Urinary bladder (tissue), 4 donors: ENCODE measurements around the gene GLRX. TPM values are rescaled to one million over a fixed set of nuclear protein-coding genes. Genes with fewer than 3 reads are reported as not detected.
"Not testable (repeated sequence)": the region's sequence is repeated elsewhere in the genome, so short reads cannot be mapped to it uniquely, and the experiment has no call there.

Source experiments
- DNase-seq: peaks from one replicate; pipeline ENCODE4 v3.0.0-alpha.2; 2015; ENCODE audit errors: extremely low spot score
- H3K27ac ChIP-seq: one replicate; pipeline ENCODE4 v1.5.1; 2013; ENCODE audit warnings: low read depth, mild to moderate bottlenecking, moderate library complexity
- H3K36me3 ChIP-seq: one replicate; pipeline ENCODE4 v1.6.1; 2013; ENCODE audit warnings: mild to moderate bottlenecking, moderate library complexity; ENCODE audit not compliant: insufficient read depth
- H3K4me1 ChIP-seq: one replicate; pipeline ENCODE4 v1.6.1; 2013; ENCODE audit warnings: mild to moderate bottlenecking, moderate library complexity; ENCODE audit not compliant: insufficient read depth
- H3K4me3 ChIP-seq: one replicate; pipeline ENCODE4 v1.5.1; 2013; ENCODE audit warnings: low read depth, low read length
- WGBS: extraction: QIAGEN DNeasy Blood & Tissue Kit; methylation state at CpG from one replicate; pipeline ENCODE4 v1.1.7; 2013; 5-methylcytosine and 5-hydroxymethylcytosine counted together
- polyA plus RNA-seq: library from polyadenylated mRNA; stranded (reverse); fragments of 200-250 nt; gene quantifications from one replicate; pipeline ENCODE4 v1.2.3, GENCODE V29; 2013
- total RNA-seq: library from RNA; depleted of rRNA; stranded (reverse); fragments of >200 nt; gene quantifications from one replicate; pipeline ENCODE4 v1.2.3, GENCODE V29; 2014
- donor health status: healthy with polysubstance abuse.
- donor health status: healthy.

GLRX gene
- total and polyA plus RNA-seq, 2 donors: 23.5 to 61.1 TPM

DNA sequence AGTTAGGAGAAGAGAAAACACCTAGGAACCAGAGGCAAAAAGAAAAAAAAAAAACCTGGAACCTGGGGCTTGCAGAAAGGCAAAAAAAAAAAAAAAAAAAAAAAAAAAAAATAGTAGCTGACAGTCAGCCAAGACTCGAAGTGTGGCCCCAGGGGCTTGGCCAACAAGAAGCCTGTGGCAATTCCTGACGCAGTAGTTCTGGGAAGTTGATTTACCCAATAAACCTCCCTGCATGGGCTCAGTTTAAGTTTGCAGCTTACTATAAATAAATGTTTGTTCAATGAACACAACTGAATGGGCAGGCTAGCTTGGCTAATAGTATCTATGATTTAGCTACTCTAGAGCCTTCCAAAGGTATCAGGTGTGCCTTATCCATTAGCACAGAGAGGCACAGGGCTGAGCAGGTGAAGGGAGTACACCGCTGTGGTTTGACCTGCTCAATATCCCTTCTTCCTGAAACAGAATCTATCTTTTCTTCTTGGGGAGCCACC is 21.3 kb upstream of the GLRX start:
- 63% methylated on average over 3 of the region's 3 CpGs for WGBS
- no peak overlapping the region for H3K27ac ChIP-seq
- DNase-seq: no peak
- H3K36me3 ChIP-seq: no peaks in the 10 kb centered on the region
- H3K4me3 ChIP-seq: no peak overlapping the region
- peaks cover 1% of the 10 kb centered on the region for H3K4me1 ChIP-seq

DNA sequence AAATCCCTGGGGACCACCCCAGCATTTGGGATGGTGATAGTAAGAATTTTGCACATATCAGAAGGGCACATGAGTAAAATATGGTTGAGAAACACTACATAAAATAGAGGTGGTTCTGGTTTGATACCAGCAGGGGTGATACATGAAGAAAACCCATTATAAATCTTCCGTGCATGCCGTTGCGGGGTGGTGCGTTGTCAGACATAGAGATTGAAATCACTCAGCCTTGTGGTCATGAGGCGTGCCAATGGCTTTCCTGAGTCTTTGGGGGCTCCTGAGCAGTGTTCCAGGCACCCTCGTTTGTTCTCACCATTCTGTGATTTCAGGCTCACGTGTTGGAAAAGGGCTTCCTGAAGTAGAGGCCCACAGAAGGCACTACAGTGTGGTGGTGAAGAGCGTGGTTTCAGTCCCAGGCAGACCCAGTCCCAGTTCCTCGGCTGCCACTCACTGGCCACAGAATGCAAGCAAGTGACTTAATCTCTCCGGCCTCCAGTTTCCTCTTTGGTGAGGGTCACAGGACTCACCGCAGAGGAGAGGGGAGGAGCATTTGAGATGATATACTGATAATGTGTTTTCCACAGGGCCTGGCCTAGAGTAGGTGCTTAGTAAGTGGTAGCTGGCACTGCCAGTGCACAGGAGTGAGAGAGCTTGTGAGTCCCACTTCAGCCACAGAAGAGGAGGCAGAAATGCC is 20.5 kb upstream of the GLRX start:
- DNase-seq: no peak
- H3K27ac ChIP-seq: no peak overlapping the region
- H3K4me3 ChIP-seq: no peak overlapping the region
- peaks cover 1% of the 10 kb centered on the region for H3K4me1 ChIP-seq
- H3K36me3 ChIP-seq: no peaks in the 10 kb centered on the region
- WGBS: 63% methylated on average over 11 of the region's 11 CpGs

DNA sequence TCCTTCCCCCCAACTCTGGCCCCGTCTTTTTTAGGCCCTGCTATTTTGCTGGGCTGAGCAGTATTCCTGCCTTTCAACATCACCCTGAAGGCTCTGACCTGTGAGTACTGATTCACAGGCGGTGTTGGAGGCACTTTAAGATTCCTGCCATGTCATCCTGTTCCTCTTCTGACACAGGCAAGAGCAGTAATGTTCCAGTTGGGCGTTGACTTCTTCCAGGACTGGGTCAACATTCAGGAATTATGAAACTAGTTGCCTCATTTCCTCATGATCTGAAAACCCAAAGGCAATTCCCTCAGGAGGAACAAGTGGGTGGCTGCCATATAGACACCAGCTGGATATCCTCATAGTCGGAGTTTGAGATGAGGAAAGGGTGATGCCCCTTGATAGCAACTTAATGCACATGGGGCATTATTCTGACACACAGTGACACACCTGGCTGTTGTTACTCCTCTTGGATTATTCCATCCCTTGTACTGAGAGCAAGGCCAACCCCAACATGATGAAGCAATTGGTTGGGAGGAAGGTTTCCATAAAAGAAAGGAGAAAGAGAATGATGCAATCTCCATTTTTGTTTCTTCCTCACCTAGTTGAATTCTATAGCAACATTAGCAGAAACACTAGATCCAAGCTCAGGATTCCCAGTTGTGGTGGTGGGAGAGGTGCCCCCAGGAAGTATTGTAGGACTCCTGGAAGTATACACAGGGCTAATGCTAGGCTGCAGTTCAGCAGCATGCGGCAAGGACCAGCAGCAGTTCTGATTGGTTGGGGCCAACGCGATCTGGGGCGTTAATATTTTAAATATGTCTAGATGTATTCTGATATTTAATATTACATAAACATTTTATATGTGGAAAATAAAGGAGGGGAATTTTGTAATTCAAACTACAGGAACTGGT is 19.6 kb upstream of the GLRX start:
- H3K4me3 ChIP-seq: no peak overlapping the region
- DNase-seq: no peak
- 91% methylated on average over 8 of the region's 8 CpGs for WGBS
- H3K36me3 ChIP-seq: no peaks in the 10 kb centered on the region
- peaks cover 1% of the 10 kb centered on the region for H3K4me1 ChIP-seq
- no peak overlapping the region for H3K27ac ChIP-seq

DNA sequence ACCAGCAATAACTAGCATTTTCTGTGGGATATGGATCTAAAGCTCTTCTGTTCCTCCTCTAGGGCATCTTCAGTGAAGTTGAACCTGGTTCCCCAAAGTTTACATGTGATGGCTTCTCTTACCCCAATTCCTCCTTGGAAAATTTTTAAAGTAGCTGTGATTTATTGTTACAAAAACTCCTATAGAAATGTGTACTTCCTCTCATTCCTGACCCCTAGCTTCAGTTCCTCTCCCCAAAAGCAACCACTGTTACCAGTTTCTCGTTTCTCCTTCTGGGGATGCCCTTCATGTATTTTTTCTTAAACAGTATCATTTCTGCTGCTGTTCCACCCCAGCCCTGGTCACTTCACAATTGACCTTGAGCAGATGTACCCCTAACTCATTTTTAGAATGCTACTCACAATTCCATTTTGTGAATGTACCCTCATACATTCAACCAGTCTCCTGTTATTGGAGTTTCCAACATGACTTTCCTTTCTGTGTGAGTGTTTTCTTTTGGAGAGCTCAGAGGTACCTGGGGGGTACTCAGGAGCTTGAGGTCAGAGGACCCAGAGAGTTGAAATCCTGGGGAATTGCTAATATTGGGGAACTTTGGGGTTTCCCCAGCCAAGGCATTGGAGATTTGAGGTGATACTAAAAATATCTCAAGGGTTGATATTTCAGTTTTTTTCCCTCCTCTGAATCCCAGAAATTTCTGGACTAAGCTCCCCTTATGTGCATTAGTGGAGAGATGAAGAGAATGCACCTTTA is 18.6 kb upstream of the GLRX start:
- H3K36me3 ChIP-seq: no peaks in the 10 kb centered on the region
- no peak overlapping the region for H3K27ac ChIP-seq
- no peak overlapping the region for H3K4me3 ChIP-seq
- DNase-seq: no peak
- WGBS: 82% methylated on average over 1 of the region's 1 CpG
- H3K4me1 ChIP-seq: peaks cover 1% of the 10 kb centered on the region

- Histone ChIP-seq H3K36me3 (no peaks in the 10 kb centered on the region), H3K4me1 (peaks cover 1% of the 10 kb centered on the region), H3K27ac (peak overlapping the region; percentile 28), H3K4me3 (no peak overlapping the region)
- no peak for DNase-seq
- WGBS: 78% methylated on average over 2 of the region's 2 CpGs
These were observed 17.1 kb upstream of the GLRX start for GRCh38 chr5:95839658-95840057.

GRCh38 chr5:95838556-95838955 is 16.0 kb upstream of the GLRX start:
- no peaks in the 10 kb centered on the region for H3K36me3 ChIP-seq
- peaks cover 1% of the 10 kb centered on the region for H3K4me1 ChIP-seq
- no peak overlapping the region for H3K4me3 ChIP-seq
- no peak for DNase-seq
- no peak overlapping the region for H3K27ac ChIP-seq
- WGBS: 87% methylated on average over 1 of the region's 1 CpG

DNA sequence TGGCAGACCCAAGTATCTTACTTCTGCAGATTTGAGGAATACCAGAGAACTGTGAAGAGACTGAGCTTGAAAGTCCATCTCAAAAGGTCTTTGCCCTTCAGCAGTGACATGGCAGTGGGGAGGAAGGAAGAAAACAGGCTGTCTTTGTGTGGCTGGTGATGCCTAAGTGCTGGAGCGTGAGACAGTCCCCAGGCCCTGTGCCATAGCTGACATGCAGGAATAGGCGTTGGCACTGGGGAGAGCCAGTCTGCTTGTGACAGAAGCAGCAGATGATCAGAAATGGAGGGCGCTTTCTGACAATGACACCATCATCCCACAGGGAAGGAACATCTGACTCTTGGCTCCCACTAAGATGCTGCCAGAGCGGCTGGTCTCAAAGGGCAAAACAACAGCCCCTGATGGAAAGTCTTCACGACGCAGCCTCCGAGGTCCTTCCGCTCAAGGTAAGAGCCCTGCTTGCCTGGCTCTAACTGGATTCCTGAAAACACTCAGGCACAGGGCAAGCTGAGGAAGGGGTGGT is 15.5 kb upstream of the GLRX start:
- H3K4me1 ChIP-seq: peaks cover 2% of the 10 kb centered on the region
- no peak for DNase-seq
- H3K4me3 ChIP-seq: no peak overlapping the region
- 89% methylated on average over 8 of the region's 8 CpGs for WGBS
- no peak overlapping the region for H3K27ac ChIP-seq
- no peaks in the 10 kb centered on the region for H3K36me3 ChIP-seq

DNA sequence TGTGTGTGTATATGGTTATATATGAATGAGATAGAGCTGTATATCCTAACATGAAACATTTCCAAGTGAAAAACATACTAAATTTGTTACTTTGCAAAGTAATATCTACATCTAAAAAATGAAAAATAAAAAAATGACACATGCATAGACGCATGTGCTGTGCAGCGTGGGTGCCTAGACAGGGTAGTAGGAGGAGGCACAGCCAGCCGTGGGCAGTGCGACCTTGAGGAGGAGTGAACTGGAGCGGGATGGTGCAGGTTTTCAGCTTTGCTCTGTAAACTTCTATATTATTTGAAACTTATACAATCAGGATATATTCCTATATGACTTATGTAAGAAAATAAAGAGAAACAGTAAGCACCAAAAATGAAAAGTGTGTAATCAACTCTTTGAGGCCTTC is 15.0 kb upstream of the GLRX start:
- H3K4me3 ChIP-seq: no peak overlapping the region
- 94% methylated on average over 5 of the region's 5 CpGs for WGBS
- H3K36me3 ChIP-seq: no peaks in the 10 kb centered on the region
- no peak overlapping the region for H3K27ac ChIP-seq
- peaks cover 1% of the 10 kb centered on the region for H3K4me1 ChIP-seq
- DNase-seq: no peak

DNA sequence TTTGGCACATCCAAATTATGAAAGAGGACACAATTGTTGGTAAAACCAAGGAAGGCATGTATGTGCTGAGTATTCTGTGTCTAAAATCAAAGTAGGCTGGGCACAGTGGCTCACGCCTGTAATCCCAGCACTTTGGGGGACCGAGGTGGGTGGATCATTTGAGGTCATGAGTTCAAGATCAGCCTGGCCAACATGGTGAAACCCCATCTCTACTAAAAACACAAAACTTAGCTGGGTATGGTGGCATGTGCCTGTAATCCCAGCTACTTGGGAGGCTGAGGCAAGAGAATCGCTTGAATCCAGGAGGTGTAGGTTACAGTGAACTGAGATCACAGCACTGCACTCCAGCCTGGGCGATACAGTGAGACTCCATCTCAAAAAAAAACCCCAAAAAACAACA is 14.4 kb upstream of the GLRX start:
- not testable (repeated sequence) for H3K27ac ChIP-seq, H3K36me3 ChIP-seq, H3K4me3 ChIP-seq, DNase-seq, H3K4me1 ChIP-seq
- WGBS: 90% methylated on average over 4 of the region's 4 CpGs

- Histone ChIP-seq H3K4me3 (no peak overlapping the region), H3K36me3 (no peaks in the 10 kb centered on the region), H3K4me1 (peaks cover 1% of the 10 kb centered on the region), H3K27ac (no peak overlapping the region)
- WGBS: 100% methylated on average over 1 of the region's 1 CpG
- no peak for DNase-seq
These were observed 14.0 kb upstream of the GLRX start for GRCh38 chr5:95836544-95836943.

DNA sequence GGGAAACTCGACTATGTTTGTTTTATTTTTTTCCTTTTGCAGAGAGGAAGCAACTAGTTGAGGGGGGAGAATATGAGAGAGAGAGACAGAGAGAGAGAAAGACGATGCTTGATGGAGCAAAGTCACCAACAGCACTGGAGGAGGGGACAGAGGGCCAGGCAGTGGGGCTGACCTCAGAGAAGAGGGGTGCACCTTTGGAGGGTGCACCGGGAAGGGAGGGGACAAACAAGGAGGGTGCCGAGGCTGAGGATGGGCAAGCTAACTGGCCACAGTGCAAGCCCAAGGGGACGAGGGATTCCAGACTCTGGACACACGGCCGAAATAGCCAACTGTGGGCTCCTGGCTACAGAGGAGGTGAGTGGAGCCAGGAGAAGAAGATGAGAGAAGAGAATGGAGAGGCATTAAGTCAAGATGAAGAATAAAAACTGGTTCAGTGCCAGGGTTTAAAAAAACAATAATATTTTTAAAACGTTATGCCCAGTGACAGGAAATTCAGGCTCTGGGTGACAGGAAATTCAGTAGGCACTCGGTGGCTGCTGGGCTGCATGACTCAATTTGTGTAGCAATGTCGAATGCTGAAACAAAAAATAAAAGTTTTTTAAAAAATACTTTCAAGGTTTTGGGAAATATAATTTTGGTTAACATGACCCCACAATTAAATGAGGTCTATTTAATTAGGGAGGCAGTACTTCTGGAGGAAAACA is 13.3 kb upstream of the GLRX start:
- no peaks in the 10 kb centered on the region for H3K36me3 ChIP-seq
- no peak overlapping the region for H3K27ac ChIP-seq
- DNase-seq: no peak
- H3K4me3 ChIP-seq: no peak overlapping the region
- 61% methylated on average over 10 of the region's 10 CpGs for WGBS
- peaks cover 1% of the 10 kb centered on the region for H3K4me1 ChIP-seq

DNA sequence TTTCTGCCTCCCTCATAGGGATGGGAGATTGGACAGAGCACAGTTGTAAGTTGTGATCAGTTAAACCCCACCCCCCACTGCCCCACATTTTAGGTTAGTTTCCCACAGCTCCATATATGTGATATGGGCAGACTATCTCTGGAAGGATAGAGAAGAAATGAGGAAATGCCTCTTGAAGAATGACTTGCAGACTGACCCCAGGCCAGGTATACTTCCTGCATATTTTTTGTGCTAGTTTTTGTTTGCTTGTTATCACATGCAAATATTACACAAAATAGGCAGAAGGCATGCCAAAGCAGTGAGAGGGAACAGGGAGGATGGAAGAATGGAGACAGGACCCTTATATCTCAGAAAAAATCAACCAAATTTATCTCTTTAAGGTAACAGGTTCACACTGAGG is 10.1 kb upstream of the GLRX start:
- H3K4me3 ChIP-seq: no peak overlapping the region
- peaks cover 1% of the 10 kb centered on the region for H3K4me1 ChIP-seq
- no peak overlapping the region for H3K27ac ChIP-seq
- DNase-seq: no peak
- H3K36me3 ChIP-seq: no peaks in the 10 kb centered on the region

DNA sequence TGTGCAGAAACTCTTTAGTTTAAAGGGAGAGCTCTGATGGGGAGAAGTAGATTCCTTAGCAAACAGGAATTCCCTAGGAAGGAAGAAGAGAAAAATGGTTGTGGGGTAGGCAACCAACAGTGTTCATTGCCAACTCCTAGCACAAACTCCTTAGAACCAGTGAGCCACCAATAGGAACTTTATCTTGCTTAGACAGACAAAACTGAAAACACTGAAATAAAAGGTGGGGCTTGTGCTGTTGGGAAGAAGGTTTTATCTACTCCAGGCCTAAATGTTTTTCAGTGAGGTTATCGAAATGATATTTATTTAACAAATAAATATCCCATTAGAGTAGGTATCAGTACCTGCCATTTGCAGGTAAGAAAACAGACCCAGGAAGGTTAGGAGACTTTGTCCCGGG is 7.7 kb upstream of the GLRX start:
- Histone ChIP-seq H3K36me3 (no peaks in the 10 kb centered on the region), H3K27ac (no peak overlapping the region), H3K4me3 (no peak overlapping the region), H3K4me1 (peaks cover 3% of the 10 kb centered on the region)
- WGBS: 96% methylated on average over 2 of the region's 2 CpGs
- DNase-seq: no peak
